A549 (cell line): Measurements from ENCODE around the gene IDUA. TPM values are rescaled to one million over a fixed set of nuclear protein-coding genes. Genes with fewer than 3 reads are reported as not detected.

Experiments
- ATAC-seq, 2 experiments: fragments of 200-7000 bp in 1 of 2; fragments of >200 bp in 1 of 2; cut with Nextera tagmentation in 1 of 2; cut with Tn5 transposase in 1 of 2; 3 replicates each; pipeline versions ENCODE4 v1.8.0 to v1.9.1; 2018 to 2020; ENCODE audit warnings: mild to moderate bottlenecking in 1 of 2, moderate library complexity in 1 of 2
- CTCF ChIA-PET: fragments of 300-600 bp; sonication (Branson Sonifier 250); formaldehyde crosslinking; extraction: SDS; loops from one replicate; lab custom pipeline; 2021; ENCODE audit warnings: antibody characterized with exemption, inconsistent platforms; lab: Yijun Ruan, JAX
- POLR2A ChIA-PET: fragments of 350-600 bp; formaldehyde crosslinking; extraction: SDS; loops from one replicate; lab custom pipeline; 2021; ENCODE audit warnings: antibody characterized with exemption, inconsistent platforms; lab: Yijun Ruan, JAX
- DNase-seq, 2 experiments: peaks; one replicate each; pipeline versions ENCODE4 v3.0.0 to v3.0.0-alpha.2; 2011 to 2016; ENCODE audit warnings: low read depth in 1 of 2, low spot score in 1 of 2
- FAIRE-seq: peaks from 2 replicates; lab custom pipeline; 2011; peaks lifted over from hg19 to GRCh38; lab: Jason Lieb, UNC
- H3K27ac ChIP-seq, 2 experiments: fragments of >200 bp; sonication (Bioruptor Twin); formaldehyde crosslinking; 3 replicates each; pipeline ENCODE4 v1.5.1; 2016 to 2017
- H3K4me1 ChIP-seq: fragments of >200 bp; sonication (Bioruptor Twin); formaldehyde crosslinking; 3 replicates; pipeline ENCODE4 v1.6.1; 2016
- H3K4me2 ChIP-seq: fragments of >200 bp; sonication (Bioruptor Twin); formaldehyde crosslinking; 3 replicates; pipeline ENCODE4 v1.6.1; 2016
- H3K4me3 ChIP-seq: fragments of >200 bp; sonication (Bioruptor Twin); formaldehyde crosslinking; 3 replicates; pipeline ENCODE4 v1.5.1; 2016
- H3K9me3 ChIP-seq: fragments of >200 bp; sonication (Bioruptor Twin); formaldehyde crosslinking; 3 replicates; pipeline ENCODE4 v1.6.1; 2016
- EHMT2 ChIP-seq: fragments of 200-600 bp; sonication (generic); IDR thresholded peaks from 2 replicates; pipeline ENCODE4 v1.6.1; 2016; ENCODE audit warnings: antibody characterized with exemption, low read depth, mild to moderate bottlenecking, moderate library complexity
- HDAC2 ChIP-seq: fragments of 200-600 bp; sonication (generic); IDR thresholded peaks from 2 replicates; pipeline ENCODE4 v1.6.1; 2016
- HOXB13 ChIP-seq: fragments of 250-450 bp; sonication (Bioruptor Pico); IDR thresholded peaks from 2 replicates; pipeline ENCODE4 v1.5.0; 2020; ENCODE audit warnings: low read depth, mild to moderate bottlenecking, moderate library complexity
- KDM1A ChIP-seq: fragments of 200-600 bp; sonication (generic); IDR thresholded peaks from 2 replicates; pipeline ENCODE4 v1.6.1; 2016; ENCODE audit warnings: low read depth, mild to moderate bottlenecking
- KDM5A ChIP-seq: fragments of 200-600 bp; sonication (generic); IDR thresholded peaks from 2 replicates; pipeline ENCODE4 v1.6.1; 2016; ENCODE audit warnings: antibody characterized with exemption, mild to moderate bottlenecking
- NR3C1 ChIP-seq: fragments of >200 bp; sonication (Bioruptor Twin); formaldehyde crosslinking; IDR thresholded peaks from 3 replicates; pipeline ENCODE4 v1.6.1; 2017
- PHF8 ChIP-seq: fragments of 200-600 bp; sonication (generic); IDR thresholded peaks from 2 replicates; pipeline ENCODE4 v1.6.1; 2016; ENCODE audit warnings: low read depth, mild to moderate bottlenecking, antibody characterized with exemption, moderate library complexity, borderline replicate concordance
- POLR2AphosphoS2 ChIP-seq: conservative IDR thresholded peaks from 2 replicates; pipeline ENCODE4 v1.6.1; 2012; ENCODE audit warnings: low read length, improper control_type of control experiment, inconsistent platforms
- RARB ChIP-seq: fragments of 250-450 bp; sonication (Bioruptor Pico); IDR thresholded peaks from 2 replicates; pipeline ENCODE4 v1.8.0; 2021; ENCODE audit warnings: mild to moderate bottlenecking, moderate library complexity
- ZSCAN20 ChIP-seq: fragments of 250-450 bp; sonication (Bioruptor Pico); IDR thresholded peaks from 2 replicates; pipeline ENCODE4 v1.8.0; 2022; ENCODE audit warnings: mild to moderate bottlenecking, moderate library complexity
- WGBS: methylation state at CpG from one replicate; pipeline ENCODE4 v1.1.6; 2017; ENCODE audit errors: missing lambda C conversion rate; 5-methylcytosine and 5-hydroxymethylcytosine counted together
- polyA plus RNA-seq, 4 experiments: library from polyadenylated mRNA; depleted of rRNA in 3 of 4; stranded (reverse); fragments of >200 nt; fragmentation: RNase III in 1 of 4; extraction: RNeasy Plus Mini Kit Qiagen cat#74134 plus additional on column Dnase treatment in 1 of 4; gene quantifications; 2 replicates in 3 of 4; 3 replicates in 1 of 4; pipeline ENCODE4 v1.2.3, GENCODE V29; 2011 to 2017
- TF ChIP-seq, protein P1 (sequence below): IDR thresholded peaks from 2 replicates; pipeline ENCODE4 v1.6.1; 2012
- TF ChIP-seq, protein P2 (sequence below): fragments of >200 bp; sonication (Bioruptor Twin); formaldehyde crosslinking; IDR thresholded peaks from 3 replicates; pipeline ENCODE4 v1.6.1; 2016
- TF ChIP-seq, protein P3 (sequence below): fragments of 250-450 bp; sonication (Bioruptor Pico); IDR thresholded peaks from 2 replicates; pipeline ENCODE4 v1.5.0; 2021; ENCODE audit warnings: mild to moderate bottlenecking, moderate library complexity, borderline replicate concordance

Gene IDUA
- polyA plus RNA-seq, 2 of the 4 experiments (the other 2 are of a cell fraction): 3.1 to 19.4 TPM

DNA sequence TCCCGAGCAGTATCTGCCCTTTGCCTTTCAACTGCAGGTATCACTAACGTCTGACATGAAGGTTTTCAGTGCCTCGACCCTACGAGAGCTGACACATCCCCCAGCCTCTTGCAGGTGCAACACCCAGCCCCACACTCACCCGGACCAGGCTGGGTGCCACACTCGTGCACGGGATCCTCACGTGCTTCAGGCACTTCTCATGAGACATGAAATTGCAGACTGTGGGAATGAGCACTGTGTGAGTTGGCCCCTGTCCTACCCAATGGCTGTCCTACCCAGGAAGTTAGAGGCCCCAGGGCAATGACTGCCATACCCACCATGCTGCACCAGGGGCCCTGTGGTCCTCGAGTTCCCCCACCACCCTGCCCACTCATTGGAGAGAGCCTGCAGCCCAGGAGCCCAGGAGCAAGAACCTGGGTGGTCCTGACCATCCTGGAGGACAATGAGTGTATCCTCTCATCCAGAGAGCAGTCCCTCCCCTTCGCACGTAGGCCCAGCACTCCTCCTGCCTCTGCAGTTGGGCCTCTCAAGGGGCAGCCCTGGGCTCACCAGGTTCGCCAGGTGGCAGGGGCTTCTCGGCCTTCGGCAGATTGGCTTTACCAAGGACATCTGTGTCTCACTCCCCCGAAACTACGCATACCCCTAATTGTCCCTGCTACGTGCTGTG lies 15.9 kb upstream of the IDUA start:
- H3K4me1 ChIP-seq: peaks cover 14% of the 10 kb centered on the region; the same call in 2 of the 3 replicates
- FAIRE-seq: no peak
- ChIA-PET CTCF (interaction anchor here (0.7 to 1.2 kb wide), 2 partner anchors 16 to 229 kb away, joined by 3 read pairs; partner anchors contain the start of gene IDUA), POLR2A (no interaction called here)
- H3K9me3 ChIP-seq: no peaks in the 10 kb centered on the region
- 91% methylated on average over 7 of the region's 17 CpGs for WGBS
- no peak overlapping the region for H3K4me3 ChIP-seq
- DNase-seq: no peak
- no peak for ATAC-seq
- no peak for TF ChIP-seq HDAC2
- TF ChIP-seq, protein P1, sequence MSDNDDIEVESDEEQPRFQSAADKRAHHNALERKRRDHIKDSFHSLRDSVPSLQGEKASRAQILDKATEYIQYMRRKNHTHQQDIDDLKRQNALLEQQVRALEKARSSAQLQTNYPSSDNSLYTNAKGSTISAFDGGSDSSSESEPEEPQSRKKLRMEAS: no peak
- TF ChIP-seq NR3C1: no peak
- no peak for TF ChIP-seq POLR2AphosphoS2
- TF ChIP-seq ZSCAN20 (CRISPR knock-in tag): no peak
- no peak overlapping the region for H3K27ac ChIP-seq
- no peak overlapping the region for H3K4me2 ChIP-seq

DNA sequence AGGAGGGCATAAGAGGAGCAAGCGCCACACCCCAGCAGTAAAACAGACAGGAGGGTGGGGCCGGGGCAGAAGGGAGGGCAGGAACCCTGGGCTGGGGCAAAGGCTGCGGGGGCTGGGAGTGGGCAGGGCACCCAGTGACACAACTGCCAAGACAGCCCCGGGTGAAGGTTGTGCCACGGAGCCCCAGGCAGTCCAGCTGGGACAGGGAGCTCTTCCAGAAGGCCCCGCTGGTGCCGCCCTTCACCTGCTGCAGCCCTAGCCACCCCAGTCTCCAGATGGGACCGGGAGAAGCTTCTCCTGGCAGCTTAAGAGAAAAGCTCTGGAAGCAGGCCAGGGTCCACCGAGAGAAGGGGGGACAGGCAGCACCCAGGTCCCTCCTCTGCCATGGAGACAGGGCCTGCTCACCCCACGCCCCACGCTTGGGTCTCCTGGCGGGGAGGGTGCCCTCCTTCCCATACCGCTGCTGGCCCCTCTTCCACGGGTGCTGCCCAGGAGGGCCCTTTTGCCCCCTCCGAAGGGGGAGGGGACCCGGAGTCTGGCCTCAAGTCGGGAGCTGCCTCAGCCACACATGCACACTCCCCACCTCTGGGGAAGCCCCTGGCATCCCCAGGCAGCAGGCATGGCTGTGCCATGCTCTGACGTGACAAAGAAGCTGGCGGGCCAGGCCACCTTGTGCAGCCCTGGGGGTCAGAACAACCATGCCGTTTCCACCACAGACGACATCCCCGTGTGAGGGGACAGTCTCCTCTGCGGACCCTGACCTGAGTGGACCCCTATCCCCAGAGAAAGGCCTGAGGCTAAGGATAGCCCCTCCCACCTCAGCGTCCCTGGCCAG lies 15.0 kb upstream of the IDUA start:
- ATAC-seq: no peak; a peak in 1 of 6 replicates

GRCh38 chr4:972651-973424 lies 14.0 kb upstream of the IDUA start:
- Histone ChIP-seq H3K9me3 (no peaks in the 10 kb centered on the region), H3K4me3 (peak overlapping the region; percentile 84), H3K4me1 (peaks cover 14% of the 10 kb centered on the region; the same call in 2 of the 3 replicates), H3K4me2 (peak overlapping the region; percentile 97), H3K27ac (peak overlapping the region; percentile 66 to 85)
- ATAC-seq (peak; percentile 56 to 72), DNase-seq (peak in 1 of 2 experiments; percentile 22), FAIRE-seq (no peak)
- TF ChIP-seq, protein P2, sequence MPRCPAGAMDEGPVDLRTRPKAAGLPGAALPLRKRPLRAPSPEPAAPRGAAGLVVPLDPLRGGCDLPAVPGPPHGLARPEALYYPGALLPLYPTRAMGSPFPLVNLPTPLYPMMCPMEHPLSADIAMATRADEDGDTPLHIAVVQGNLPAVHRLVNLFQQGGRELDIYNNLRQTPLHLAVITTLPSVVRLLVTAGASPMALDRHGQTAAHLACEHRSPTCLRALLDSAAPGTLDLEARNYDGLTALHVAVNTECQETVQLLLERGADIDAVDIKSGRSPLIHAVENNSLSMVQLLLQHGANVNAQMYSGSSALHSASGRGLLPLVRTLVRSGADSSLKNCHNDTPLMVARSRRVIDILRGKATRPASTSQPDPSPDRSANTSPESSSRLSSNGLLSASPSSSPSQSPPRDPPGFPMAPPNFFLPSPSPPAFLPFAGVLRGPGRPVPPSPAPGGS: no peak
- TF ChIP-seq KDM1A: no peak
- no peak for TF ChIP-seq POLR2AphosphoS2
- TF ChIP-seq RARB (CRISPR knock-in tag): no peak
- no peak for TF ChIP-seq KDM5A
- ChIA-PET CTCF (no interaction called here), POLR2A (no interaction called here)
- WGBS: 4% methylated on average over 5 of the region's 65 CpGs

More for the DNA sequence above, 15.0 kb upstream of the IDUA start:
- Histone ChIP-seq H3K4me3 (peak overlapping the region; percentile 84; the same call in 2 of the 3 replicates), H3K9me3 (no peaks in the 10 kb centered on the region), H3K4me2 (peak overlapping the region; percentile 97), H3K27ac (peak overlapping the region in 1 of 2 experiments; percentile 85; a peak in 3 of 6 replicates), H3K4me1 (peaks cover 14% of the 10 kb centered on the region; the same call in 2 of the 3 replicates)
- no peak for TF ChIP-seq KDM5A
- TF ChIP-seq PHF8: no peak
- TF ChIP-seq, protein P3, sequence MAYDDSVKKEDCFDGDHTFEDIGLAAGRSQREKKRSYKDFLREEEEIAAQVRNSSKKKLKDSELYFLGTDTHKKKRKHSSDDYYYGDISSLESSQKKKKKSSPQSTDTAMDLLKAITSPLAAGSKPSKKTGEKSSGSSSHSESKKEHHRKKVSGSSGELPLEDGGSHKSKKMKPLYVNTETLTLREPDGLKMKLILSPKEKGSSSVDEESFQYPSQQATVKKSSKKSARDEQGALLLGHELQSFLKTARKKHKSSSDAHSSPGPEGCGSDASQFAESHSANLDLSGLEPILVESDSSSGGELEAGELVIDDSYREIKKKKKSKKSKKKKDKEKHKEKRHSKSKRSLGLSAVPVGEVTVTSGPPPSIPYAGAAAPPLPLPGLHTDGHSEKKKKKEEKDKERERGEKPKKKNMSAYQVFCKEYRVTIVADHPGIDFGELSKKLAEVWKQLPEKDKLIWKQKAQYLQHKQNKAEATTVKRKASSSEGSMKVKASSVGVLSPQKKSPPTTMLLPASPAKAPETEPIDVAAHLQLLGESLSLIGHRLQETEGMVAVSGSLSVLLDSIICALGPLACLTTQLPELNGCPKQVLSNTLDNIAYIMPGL: no peak
- TF ChIP-seq EHMT2: no peak
- TF ChIP-seq, protein P2: no peak
- TF ChIP-seq HOXB13 (CRISPR knock-in tag): no peak
- 66% methylated on average over 11 of the region's 24 CpGs for WGBS
- FAIRE-seq (no peak), DNase-seq (no peak)
- POLR2A ChIA-PET: no interaction called here
- CTCF ChIA-PET: no interaction called here
